Colonic mucosa (tissue), 4 donors: ENCODE measurements around the gene HSP90AB1. TPM values are rescaled to one million over a fixed set of nuclear protein-coding genes. Genes with fewer than 3 reads are reported as not detected.

Experiments used
- DNase-seq: peaks from one replicate; pipeline ENCODE4 v3.0.0-alpha.2; 2020
- H3K27ac ChIP-seq: fragments of 200-600 bp; one replicate; pipeline ENCODE4 v1.8.0; 2021
- H3K27me3 ChIP-seq: fragments of 200-600 bp; one replicate; pipeline ENCODE4 v1.8.0; 2021
- H3K36me3 ChIP-seq: fragments of 200-600 bp; one replicate; pipeline ENCODE4 v1.8.0; 2021
- H3K4me1 ChIP-seq: fragments of 200-600 bp; one replicate; pipeline ENCODE4 v1.8.0; 2021; ENCODE audit warnings: mild to moderate bottlenecking
- H3K4me3 ChIP-seq: fragments of 200-600 bp; one replicate; pipeline ENCODE4 v1.8.0; 2021
- H3K9ac ChIP-seq, 2 donors: one replicate each; pipeline ENCODE4 v1.7.0; 2013; ENCODE audit warnings: control low read depth in 2 of 2, low read depth in 2 of 2, low read length in 2 of 2
- H3K9me3 ChIP-seq: fragments of 200-600 bp; one replicate; pipeline ENCODE4 v1.8.0; 2021
- intact Hi-C: fragments of 100-400 bp; cut with DNase I; formaldehyde crosslinking; loops from one replicate; pipeline ENCODE4 v1.14.1; 2022
- total RNA-seq, 2 donors: library from RNA; stranded (reverse); fragmentation: NEBNext Ultra II Directional in 1 of 2; extraction: Animal tissue kit (Norgen Biotek cat#: 25700) in 1 of 2; gene quantifications; one replicate each; pipeline ENCODE4 v1.2.1, GENCODE V29; 2021
- TF ChIP-seq, protein P1 (sequence below): fragments of 200-600 bp; IDR thresholded peaks from one replicate; pipeline ENCODE4 v1.8.0; 2022; ENCODE audit warnings: antibody characterized with exemption, mild to moderate bottlenecking
- donor health status: healthy.
- donor health status: DM: no; HTN: no; CAD: no.
- donor health status: DM: no; HTN: no; CAD: no.

HSP90AB1 gene
- total RNA-seq, 2 donors from 2014 or later = 409 to 1,163 TPM

DNA sequence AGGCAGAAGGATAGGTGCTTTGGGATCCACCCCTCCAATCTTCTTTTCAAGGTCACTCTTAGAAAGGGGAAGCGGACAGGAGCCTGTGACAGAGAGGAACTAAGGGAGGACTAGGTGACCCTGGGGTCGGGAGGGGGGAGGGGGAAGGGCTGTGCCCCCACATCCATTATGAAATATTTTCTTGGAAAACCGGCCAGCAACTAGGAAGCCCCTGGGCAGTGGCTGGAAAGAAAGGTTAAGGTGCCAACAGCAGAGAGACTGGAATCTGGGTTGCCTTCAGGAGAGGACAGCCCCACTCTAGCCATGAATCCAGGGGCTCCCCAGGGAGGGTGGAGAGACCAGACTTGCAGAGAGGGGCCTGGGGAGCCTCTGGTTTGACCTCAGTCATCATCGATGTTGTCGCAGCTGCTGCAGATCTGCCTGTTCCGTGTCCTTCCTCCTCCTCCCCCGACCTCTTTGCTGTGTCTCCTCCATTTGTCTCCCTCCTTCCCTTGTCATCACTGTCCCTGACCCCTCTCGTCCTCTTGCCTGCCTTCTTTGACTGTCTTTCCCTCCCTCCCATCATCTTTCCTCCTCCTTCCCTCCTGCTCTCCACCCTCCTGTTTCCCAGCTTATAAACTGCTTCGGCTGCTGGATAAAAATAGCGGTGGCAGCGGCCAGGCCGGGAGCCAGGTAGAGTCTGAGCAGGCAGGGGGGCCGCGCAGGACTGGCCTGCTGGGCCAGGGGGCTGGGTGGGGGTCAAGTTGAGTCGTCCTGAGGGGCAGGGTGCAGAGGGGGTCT lies 20.3 kb upstream of the HSP90AB1 start:
- Histone ChIP-seq H3K9me3 (no peaks in the 10 kb centered on the region), H3K9ac (no peak overlapping the region), H3K4me1 (peaks cover 7% of the 10 kb centered on the region), H3K27me3 (no peaks in the 10 kb centered on the region), H3K27ac (no peak overlapping the region), H3K4me3 (no peak overlapping the region), H3K36me3 (no peaks in the 10 kb centered on the region)
- intact Hi-C loops = no loop called here
- no peak for DNase-seq
- TF ChIP-seq, protein P1, sequence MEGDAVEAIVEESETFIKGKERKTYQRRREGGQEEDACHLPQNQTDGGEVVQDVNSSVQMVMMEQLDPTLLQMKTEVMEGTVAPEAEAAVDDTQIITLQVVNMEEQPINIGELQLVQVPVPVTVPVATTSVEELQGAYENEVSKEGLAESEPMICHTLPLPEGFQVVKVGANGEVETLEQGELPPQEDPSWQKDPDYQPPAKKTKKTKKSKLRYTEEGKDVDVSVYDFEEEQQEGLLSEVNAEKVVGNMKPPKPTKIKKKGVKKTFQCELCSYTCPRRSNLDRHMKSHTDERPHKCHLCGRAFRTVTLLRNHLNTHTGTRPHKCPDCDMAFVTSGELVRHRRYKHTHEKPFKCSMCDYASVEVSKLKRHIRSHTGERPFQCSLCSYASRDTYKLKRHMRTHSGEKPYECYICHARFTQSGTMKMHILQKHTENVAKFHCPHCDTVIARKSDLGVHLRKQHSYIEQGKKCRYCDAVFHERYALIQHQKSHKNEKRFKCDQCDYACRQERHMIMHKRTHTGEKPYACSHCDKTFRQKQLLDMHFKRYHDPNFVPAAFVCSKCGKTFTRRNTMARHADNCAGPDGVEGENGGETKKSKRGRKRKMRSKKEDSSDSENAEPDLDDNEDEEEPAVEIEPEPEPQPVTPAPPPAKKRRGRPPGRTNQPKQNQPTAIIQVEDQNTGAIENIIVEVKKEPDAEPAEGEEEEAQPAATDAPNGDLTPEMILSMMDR = no peak

DNA sequence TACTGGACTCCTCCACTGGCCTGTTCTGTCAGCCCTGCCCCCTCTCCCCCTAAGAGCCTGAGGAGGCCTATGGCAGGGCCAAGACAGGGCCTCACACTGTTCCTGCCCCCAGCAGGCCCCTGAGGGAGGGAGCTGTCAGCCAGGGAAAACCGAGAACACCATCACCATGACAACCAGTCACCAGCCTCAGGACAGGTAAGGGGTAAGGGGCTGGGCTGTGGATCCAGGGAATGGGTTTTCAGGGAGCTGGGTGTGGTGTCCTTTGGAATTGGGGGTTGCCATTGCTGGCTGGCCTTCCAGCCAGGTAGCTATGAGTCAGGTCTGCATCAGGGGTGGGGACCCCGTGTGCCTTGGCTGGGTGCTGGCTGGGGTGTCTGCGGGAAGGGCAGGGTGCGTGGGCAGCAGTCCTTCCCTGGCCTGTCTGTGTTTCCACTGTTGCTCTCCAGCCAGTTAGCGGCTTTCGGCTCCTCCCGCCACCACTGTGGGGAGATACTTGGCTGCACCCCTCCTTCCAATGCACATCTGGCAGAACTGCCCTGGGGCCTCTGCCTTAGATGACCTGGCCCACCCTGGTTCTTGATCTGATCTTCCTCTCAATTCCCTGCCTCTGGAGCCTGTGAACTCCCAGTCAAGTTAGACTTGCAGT lies 19.6 kb upstream of the HSP90AB1 start:
- H3K27me3 ChIP-seq = no peaks in the 10 kb centered on the region
- intact Hi-C loops = no loop called here
- no peak overlapping the region for H3K9ac ChIP-seq
- H3K4me1 ChIP-seq = peaks cover 3% of the 10 kb centered on the region
- H3K9me3 ChIP-seq = no peaks in the 10 kb centered on the region
- no peak overlapping the region for H3K4me3 ChIP-seq
- DNase-seq = no peak
- H3K36me3 ChIP-seq = no peaks in the 10 kb centered on the region
- no peak overlapping the region for H3K27ac ChIP-seq
- TF ChIP-seq, protein P1 = no peak

DNA sequence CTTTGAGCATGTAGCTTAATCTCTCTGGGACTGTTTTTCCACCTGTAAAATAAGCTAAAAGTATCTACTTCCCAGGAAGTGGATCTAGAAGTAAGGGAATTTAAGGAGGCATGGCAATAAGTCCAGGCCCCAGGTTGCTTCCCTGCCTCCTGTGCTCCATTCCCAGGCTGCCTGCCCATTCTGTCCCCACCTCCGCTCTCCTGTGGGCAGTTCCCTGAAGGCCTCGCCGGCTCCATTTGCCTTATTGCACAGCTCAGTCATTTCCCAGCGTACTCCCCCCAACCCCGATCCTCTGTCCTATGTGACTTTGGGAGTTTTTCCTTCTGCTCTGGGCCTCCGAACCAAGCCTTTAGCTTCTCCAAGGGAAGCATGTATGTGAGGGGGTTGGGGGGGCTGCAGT lies 18.9 kb upstream of the HSP90AB1 start:
- TF ChIP-seq, protein P1 = no peak
- no peak for DNase-seq
- Histone ChIP-seq H3K27ac (no peak overlapping the region), H3K27me3 (no peaks in the 10 kb centered on the region), H3K4me1 (peaks cover 3% of the 10 kb centered on the region), H3K36me3 (no peaks in the 10 kb centered on the region), H3K9ac (no peak overlapping the region), H3K4me3 (no peak overlapping the region), H3K9me3 (no peaks in the 10 kb centered on the region)
- intact Hi-C loops = no loop called here

DNA sequence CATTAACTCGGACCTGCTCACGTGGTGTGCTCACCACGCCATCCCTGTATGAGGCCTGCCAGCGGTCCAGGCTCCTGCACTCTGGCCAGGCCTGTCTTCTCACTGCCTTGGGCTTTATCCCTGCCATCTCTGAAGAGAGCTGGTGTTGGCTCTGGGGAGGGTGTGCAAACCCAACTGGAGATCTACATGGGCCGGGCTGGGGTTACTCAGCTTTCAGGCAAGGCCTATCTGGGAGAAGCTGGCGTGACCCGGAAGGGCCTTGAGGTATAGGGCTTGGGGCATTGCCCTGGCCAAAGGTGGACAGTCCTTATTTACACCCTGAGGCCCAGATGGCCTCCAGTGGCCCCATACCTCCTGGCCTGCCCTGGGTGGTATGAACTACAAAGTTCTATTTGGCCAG lies 18.5 kb upstream of the HSP90AB1 start:
- H3K9ac ChIP-seq = no peak overlapping the region
- no peaks in the 10 kb centered on the region for H3K27me3 ChIP-seq
- DNase-seq = no peak
- H3K4me3 ChIP-seq = no peak overlapping the region
- intact Hi-C loops = no loop called here
- TF ChIP-seq, protein P1 = no peak
- no peak overlapping the region for H3K27ac ChIP-seq
- H3K9me3 ChIP-seq = no peaks in the 10 kb centered on the region
- peaks cover 3% of the 10 kb centered on the region for H3K4me1 ChIP-seq
- H3K36me3 ChIP-seq = no peaks in the 10 kb centered on the region

DNA sequence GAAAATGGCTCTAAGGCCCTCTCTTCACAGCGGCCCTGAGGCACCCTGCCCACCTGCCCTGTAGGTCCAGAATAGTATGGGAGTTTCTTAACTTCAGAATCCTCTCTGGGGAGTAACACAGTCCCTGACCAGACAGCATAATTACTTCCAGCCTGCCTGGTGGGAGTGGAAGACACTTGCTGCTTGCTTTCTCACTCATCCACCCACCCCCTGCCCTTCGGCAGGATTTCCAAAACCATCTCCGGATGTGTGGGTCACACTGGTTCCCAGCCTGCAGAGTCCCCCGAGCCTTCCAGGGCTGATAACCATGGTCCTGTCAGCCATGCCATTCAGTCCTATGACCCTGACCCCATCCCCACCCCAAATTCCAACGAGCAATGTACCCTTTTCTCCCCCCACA lies 18.1 kb upstream of the HSP90AB1 start:
- Histone ChIP-seq H3K27me3 (no peaks in the 10 kb centered on the region), H3K36me3 (no peaks in the 10 kb centered on the region), H3K9me3 (no peaks in the 10 kb centered on the region), H3K4me1 (peaks cover 3% of the 10 kb centered on the region), H3K27ac (no peak overlapping the region), H3K4me3 (no peak overlapping the region), H3K9ac (no peak overlapping the region)
- intact Hi-C loops = no loop called here
- no peak for DNase-seq
- TF ChIP-seq, protein P1 = no peak
